Suppressor macrophage (primary cell): ENCODE data around the gene GREB1L.
"Not testable (repeated sequence)": the region's sequence is repeated elsewhere in the genome, so short reads cannot be mapped to it uniquely, and the experiment has no call there.

Source experiments
- DNase-seq, 4 experiments: peaks; one replicate each; pipeline ENCODE4 v3.0.0-alpha.2; 2020 to 2022

Gene GREB1L

DNA sequence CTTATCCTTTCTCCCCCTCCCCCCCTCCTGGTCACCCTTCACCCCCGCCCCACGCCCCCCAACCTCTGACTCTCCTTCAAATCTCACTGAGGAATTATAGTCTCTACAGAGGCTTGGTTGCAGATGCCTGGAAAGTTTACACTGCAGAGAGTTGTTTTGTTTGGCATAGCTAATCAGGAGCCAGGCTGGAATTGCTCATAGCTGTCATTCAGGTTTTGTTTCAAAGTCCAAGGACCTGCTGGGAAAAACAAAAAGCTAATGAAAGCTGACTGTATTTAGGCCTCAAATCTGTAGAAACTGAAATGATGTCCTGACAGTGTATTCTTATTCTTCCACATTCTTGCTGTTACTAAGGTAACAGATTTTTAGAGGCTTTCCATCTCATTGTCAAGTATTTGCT is 22.6 kb downstream of the GREB1L start:
- no peak for DNase-seq

DNA sequence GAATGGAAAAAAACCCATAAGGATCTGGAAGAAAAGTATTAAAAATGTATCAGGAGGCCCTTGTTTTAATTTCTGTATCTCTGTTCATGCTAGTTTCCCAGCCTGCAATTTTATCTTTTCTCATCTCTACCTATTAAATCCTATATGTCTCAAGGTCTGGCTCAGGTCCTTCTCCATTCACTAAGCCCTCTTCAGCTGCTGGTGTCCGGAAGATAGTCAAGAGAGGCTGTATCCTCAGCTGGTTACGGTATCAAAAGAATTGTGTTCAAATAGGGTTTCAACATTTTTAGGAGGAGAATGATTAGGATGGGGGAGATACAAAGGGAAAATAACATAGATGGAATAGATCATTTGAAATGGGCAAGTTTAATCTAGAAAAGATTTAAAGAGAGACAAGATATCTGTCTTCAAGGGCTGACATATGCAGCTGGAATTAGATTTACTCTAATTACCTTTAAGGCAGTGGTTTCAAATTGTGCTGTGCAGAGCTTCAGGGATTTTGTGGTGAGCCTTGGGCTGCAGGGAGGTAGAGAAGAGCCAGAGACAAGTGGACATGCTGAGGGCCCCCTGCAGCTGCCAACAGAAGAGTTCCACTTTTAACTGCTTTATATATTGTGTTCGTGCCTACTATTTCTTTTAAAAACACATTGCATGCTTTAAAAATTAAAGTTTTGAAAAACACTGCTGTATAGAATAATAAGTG is 24.1 kb downstream of the GREB1L start:
- no peak for DNase-seq

DNA sequence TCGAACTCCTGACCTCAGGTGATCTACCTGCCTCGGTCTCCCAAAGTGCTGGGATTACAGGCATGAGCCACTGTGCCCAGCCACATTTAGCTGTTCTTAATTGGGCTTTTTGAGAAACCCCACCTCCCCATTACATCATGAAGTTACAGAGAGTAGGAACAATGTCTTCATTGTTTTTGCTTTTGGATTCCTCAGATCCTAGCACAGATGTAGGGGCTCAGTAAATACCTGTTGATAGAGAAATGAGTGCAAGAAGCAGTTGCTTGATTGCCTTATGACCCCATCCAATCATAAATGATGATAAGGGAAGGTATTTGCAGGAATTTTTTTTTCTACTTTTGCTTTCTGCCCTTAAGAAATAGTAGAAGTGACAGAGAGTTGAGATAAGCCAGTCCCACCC is 25.4 kb downstream of the GREB1L start:
- DNase-seq = no peak

DNA sequence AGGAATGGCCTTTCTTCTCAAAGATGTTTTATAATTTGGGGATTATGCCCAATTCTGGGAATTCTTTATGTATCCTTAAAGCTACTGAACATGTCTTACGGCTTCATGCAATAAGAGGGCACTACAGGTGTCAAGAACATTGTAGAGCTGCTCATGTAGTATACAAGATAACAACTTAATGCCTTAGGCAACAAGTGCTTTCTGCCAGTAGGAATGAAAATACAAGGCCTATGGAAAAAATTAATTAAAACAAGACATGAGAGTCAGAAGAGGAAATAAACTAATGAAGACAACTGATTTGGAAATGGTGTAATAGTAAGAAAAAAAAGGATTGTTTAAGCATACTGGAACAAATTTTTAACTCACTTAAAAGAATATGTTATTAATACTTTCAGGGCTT is 27.3 kb downstream of the GREB1L start:
- DNase-seq = no peak

DNA sequence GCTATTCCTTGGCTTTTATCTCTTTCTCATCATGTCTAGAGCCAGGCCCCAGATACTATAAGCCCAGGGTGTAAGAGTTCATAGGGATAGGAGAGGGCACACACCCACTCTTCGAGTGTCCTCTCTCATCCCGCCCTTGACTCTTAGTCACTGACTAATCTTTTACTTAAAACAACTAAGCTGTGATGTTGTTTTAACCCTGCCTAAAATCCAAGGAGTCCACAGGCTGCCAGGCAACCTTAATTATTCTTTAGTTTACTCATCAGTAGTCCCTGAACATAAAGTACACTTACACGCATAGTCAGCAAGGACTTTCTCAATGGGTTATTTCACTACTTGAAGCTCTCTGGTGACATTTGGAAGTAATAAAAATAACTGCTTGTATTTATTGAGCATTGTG is 28.4 kb downstream of the GREB1L start:
- no peak for DNase-seq

DNA sequence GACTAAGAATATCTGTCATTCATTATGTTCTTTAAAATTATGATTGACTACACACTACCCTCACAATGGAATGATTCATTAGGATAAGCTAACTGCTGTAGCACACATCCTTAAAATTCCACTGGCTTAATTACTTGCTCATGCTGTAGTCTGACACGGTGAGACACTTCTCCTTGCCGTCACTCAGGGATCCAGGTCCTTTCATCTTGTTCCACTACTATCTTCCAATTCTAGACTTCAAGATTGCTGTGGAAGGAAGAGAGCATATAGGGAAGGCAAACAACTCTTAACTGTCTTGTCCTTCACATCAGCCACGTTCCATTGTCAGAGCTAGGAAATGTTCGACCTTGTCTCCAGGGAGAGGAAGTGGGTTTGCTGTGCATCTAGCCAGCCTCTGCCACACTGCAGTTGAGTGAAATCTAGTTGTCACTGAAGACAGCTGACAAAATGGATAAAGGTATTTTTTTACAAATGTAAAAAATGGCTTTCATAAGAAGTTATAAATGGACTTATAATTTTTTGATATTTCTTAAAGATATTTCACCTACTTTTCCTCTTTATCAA is 30.1 kb downstream of the GREB1L start:
- no peak for DNase-seq

DNA sequence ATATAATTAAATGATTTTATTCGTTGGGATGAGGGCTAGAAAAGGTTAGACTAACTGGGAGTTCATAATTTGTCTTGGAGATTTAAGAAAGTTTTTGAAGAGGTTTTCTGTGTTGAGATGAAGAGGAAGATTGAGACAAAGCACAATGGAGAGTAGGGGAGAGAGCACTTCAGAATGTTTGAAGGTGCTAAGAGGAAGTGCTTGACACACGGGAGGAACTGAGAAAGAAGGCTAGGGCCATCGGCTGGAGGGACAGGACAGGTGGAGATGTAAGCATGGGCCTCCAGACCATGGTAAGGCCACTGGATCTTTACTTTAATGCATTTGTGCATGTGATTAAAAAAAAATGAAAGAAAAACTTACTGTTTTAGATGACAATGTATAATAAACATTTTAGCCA is 31.5 kb downstream of the GREB1L start:
- DNase-seq = no peak

DNA sequence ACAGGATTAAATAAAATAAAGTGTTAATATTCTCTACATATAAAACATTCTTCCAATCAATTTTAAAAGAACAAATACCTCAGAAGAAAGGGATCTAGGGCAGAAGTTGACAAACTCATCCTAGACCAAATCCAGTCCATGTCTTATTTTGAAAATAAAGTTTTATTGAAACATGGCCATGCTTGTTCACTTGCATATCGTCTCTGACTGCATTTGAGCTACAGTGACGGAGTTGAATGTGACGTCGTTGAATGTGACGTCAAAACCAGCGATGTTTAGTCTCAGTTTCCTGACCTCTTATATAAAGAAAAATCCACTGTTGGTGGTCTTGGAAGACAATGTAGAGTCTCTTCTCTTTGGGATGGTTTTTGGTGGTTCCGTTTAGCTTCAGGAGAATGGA is 33.6 kb downstream of the GREB1L start:
- no peak for DNase-seq

DNA sequence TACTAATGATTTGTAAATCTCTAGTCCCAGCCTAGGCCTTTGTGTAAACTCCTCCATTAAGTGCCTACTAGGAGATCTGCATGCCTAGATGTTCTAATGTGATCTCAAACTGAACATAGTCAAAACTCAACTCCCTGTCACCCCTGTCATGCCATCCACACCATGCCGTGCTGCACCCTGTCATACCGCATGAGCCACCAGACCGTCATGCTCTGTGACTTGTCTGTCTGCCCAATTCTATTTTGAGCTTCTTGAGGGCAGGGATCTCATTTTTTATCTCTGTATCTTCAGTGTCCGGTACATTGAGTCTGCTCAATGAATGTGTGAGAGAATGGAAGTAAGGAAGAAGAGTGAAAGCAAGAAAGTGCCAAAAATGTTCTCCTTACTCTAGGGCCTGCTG is 35.5 kb downstream of the GREB1L start:
- DNase-seq = no peak

DNA sequence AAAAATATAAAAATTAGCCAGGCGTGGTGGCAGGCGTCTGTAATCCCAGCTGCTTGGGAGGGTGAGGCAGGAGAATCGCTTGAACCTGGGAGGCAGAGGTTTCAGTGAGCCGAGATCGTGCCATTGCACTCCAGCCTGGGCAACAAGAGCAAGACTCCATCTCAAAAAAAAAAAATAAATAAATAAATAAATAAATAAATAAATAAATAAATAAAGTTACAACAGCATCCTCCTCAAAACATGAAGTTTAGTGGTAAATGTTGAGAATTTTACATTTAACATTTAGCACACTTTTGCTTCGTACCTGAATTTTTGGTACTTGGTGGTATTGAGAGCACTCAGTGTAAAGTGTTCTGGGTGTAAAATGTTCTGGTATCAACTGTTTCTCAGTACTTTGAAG is 36.2 kb downstream of the GREB1L start:
- DNase-seq = not testable (repeated sequence)

DNA sequence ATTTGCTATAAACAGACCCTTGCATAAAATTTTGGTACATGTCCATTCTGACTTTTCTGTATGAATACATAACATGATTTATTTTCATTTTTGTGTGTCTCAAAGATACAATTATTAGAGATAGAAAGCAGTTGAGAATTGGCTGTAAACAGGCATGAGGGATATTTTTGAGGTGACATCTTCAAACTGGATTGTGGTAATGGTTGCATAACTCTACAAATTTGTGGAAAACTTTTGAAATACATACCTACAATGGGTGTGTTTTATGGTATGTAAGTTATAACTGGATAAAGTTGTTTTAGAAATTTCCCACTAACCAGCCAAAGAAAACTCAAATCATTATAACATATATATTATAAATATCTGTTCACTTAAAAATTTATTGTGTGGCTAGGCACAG is 39.6 kb downstream of the GREB1L start:
- DNase-seq = no peak

DNA sequence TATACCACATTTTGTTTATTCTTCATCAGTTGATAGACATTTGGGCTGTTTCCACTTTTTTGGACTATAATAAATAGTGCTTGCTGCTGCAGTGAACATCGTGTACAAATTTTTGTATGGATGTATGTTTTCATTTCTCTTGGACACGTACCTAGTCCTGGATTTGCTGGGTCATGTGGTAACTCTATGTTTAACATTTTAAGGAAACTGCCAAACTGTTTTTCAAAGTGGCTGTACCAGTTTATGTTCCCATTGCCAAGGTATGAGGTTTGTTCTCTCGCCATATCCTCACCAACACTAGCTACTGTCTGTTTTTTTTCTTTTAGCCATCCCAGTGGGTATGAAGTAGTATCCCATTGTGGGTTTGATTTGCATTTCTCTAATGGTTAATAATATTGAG is 42.5 kb downstream of the GREB1L start:
- no peak for DNase-seq

DNA sequence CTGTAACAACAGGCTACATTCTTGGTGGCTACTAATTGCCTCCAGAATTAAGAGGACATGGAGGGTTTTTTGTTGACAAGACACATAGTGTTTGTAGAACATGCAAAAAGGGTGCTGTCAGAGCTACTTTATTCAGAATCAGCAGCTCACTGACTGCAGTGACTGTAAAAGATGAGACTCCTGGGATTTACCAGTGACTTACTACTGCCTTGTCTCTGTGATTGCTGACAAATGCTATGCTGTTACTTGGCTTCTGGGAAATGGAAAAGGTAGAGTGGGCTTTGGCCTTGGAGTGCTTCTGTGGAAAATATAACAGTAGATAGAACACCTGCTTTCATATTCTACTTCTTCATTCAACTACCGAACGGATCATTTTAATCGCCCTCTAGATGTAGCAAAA is 47.8 kb downstream of the GREB1L start:
- DNase-seq = no peak

DNA sequence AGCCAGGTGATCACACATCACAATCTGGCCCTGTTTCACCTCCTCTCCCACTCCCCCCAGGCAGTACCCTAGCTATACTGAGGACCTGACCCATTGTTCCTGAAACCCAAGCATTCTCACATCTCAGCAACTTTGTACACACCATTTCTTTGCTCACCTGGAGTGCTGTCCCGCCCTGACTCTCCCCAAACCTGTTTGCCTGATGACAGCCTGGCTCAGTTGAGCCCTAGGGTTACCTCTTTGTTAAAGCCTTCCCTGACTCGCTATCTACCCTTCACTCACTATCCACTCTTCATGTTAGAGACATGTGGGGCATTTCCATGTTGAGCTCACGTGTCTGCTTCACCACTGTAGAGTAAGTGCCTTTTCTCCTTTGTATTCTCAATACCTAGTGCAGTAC is 49.1 kb downstream of the GREB1L start:
- DNase-seq = no peak

DNA sequence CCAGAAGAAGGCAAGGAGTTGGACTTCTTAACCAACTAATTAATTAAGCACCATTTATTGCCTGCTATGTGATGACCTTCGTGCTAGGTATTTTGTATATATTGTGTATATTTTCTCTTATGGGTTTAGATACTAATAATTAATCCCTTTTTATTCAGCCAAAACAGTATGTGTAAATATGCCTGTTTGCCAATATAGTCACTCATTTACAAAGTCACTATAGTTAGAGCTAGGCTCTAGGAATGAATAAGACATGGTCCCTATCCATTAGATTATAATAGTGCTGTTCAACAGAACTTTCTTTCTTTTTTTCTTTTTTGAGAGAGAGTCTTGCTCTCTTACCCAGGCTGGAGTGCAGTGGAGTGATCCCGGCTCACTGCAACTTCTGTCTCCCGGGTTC is 51.4 kb downstream of the GREB1L start:
- DNase-seq = no peak

DNA sequence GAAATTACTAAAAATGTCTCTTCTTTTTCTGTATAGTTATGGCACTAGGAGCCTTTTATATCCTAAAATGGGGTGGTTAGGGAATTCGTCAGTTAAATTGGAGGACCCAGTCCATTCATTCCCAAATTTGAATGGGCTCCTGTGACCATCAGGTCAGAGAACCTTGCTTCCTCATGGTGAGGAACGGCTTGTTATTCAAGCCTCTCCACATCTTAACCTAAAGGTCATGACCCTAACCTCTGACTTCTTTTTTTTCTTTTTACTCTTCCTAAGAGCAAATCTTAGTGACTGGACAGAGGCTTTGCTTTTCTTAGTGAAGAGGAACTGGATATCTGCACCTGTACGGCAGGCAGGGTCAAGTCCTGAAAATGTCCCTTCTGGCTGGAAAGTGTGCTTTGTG is 53.1 kb downstream of the GREB1L start:
- DNase-seq = no peak

DNA sequence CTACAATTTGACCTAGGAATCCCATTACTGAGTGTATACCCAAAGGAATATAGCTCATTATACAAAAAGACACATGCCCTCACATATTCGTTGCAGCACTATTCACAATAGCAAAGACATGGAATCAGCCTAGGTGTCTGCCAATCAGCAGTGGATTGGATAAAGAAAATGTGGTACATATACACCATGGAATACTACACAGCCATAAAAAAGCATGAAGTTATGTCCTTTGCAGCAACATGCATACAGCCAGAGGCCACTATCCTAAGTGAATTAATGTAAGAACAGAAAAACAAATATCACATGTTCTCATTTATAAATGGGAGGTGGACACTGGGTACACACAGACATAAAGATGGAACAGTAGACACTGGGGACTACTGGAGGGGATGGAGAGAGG is 54.0 kb downstream of the GREB1L start:
- no peak for DNase-seq

DNA sequence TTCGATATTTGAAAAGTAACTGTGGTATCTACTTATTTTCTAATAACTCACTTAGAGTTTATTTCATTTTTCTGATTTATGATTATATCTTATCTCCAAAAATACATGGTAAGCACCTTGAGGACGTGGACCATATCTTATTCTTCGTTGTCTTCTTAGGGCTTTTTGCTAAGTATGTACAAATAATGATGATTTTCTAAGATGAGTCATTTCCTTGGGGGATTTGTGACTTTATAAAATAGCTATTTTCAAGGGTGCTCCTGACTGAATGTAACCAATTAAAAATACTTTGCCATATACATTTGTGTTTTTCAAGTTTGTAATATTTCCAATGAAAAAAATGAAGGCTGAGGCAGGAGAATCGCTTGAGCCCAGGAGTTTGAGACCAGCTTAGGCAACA is 56.3 kb downstream of the GREB1L start:
- no peak for DNase-seq

DNA sequence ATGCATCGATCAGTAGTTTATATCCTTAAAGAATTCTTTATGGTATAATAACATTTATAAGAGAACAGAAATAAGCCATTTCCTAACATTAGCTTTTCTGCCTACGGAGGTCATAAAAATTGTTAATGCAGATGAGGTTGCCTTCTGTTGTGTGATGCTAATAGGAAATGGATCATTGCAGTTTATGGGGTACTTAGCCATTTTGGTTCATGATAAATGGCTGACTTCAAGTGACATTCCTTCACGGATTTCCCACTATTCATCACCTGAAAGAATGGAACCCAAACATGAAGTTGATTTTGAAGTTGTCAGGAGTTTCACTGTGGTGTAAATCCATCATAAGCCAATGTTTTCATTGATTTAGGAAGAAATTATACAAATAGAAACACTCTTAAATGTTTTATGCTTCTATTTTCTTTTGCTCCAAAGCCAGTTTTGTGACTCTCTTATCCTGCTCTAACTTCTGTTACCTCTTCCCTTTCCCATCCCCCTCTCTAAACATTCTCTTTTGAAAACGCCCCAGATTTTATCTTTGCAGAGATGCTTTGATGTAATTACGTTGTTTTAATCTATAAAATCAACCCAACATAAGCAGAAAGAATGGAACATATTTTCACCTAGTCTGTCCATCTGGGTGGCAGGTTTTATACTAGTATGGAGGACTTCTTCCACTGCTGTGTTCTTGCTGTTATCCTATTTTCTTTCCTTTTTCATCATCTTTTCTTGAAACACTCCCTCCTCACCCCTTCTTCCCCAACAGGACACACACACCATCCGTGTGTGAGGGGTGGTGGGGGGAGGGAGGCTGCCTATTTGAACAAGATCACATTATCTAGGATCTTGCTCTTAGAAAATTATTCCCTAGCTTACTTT is 58.2 kb downstream of the GREB1L start:
- DNase-seq = no peak

DNA sequence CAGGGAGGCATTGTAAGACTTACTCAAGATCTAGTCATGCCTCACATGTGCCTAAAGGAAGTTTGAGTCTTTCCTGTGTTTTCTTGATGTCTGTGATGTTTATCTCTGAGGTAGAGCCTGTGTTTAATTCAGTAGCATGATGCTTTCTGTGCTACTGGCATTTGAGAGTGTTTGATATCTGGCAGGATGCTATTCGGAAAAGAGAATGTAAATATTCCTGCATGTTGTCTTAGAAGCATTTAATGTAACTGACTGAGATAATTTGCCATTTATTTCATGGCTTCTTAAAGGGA is 58.8 kb downstream of the GREB1L start:
- no peak for DNase-seq

DNA sequence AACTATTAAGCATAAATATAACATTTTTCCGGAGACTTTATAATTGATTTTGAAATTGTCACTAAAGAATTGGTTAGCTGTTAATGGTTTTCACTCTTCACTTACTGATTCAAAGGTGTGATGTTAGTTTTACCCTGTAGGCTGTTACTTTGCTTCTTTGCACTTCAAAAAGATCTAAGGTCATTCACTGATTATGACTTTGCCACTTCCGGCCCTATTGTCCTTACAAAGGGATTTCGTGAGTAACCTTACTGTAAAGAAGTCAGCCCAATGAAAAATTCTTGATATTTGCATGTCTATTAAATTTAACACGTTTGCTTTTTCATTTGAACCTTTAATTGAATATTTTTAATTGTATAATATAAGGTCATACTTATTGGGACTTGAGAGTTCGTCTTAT is 61.4 kb downstream of the GREB1L start:
- DNase-seq = no peak

DNA sequence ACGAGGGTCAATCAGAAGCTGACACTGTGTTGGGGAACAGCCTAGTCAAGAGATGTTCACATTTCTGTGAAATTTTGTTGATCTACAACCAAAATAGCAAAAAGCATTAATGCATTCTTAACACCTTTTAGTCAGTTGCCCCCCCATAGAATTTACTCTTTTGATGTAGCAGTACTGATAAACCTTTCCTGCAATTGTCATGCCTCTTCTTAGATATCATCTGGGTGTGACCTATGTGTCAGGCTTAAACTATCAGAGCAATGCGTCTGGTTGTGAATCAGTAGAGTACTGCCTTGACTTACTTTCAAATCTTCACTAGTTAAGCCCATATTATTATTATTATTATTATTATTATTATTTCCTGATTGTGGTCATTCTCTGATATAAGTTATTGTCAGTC is 61.9 kb downstream of the GREB1L start:
- no peak for DNase-seq

DNA sequence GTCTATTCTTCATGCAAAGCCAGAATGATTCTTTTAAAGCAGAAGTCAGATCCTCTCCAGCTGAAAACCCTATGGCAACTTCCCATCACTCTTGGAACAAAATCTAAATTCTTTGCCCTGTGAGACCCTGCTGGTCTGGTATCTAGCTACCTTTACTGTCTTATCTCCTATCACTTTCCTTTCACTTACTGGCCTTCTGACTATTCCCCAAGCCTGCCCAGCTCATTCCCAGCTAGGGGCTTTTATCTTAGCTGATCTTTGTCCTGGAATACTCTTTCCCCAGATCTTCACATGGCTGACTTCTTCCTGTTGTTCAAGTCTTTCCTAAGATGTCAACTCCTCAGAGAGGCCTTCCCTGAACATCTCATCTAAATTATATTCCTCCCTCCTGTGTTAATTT is 63.6 kb downstream of the GREB1L start:
- no peak for DNase-seq

DNA sequence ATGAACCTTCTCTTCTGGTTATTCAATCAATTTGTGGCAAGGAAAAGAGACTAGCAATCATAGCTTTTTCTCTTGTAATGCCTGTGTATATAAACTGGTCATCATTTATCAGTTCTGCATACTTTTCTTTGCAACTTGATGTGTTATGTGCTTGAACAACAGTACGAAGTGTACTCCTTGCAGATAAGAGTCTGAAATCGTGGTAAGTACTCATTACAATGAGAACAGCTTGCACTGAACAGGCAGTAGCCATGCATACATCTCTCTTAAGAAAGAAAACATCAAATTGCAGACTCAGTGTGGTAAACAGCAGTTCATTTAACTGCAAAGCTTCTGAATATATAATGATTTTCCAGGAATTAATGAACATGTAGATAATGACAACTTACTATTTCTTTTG is 64.3 kb downstream of the GREB1L start:
- DNase-seq = no peak
